Activated naive CD4-positive, alpha-beta T cell treated with Interleukin-2 at 50 U/mL for 16 hours (primary cell): ENCODE results near the gene PON2.

Experiments
- DNase-seq: peaks from one replicate; pipeline ENCODE4 v3.0.0-alpha.2; 2020

PON2 gene

GRCh38 chr7:95441042-95441823 is 6.4 kb upstream of the PON2 start:
- DNase-seq, result no peak

GRCh38 chr7:95440394-95441038 is 5.7 kb upstream of the PON2 start:
- DNase-seq, result no peak

- no peak for DNase-seq
Measured at GRCh38 chr7:95436407-95436806, 1.6 kb upstream of the PON2 start.

- no peak for DNase-seq
Measured at GRCh38 chr7:95435422-95435780, 573 bp upstream of the PON2 start.

- DNase-seq, result no peak
Measured at GRCh38 chr7:95433952-95434556, 774 bp downstream of the PON2 start.

- no peak for DNase-seq
Measured at GRCh38 chr7:95433129-95433528, 1.7 kb downstream of the PON2 start.

GRCh38 chr7:95432606-95433005 is 2.2 kb downstream of the PON2 start:
- DNase-seq, result no peak

GRCh38 chr7:95430864-95431263 is 4.0 kb downstream of the PON2 start:
- no peak for DNase-seq

GRCh38 chr7:95429241-95429990 is 5.4 kb downstream of the PON2 start:
- DNase-seq, result no peak

GRCh38 chr7:95427914-95428516 is 6.8 kb downstream of the PON2 start:
- no peak for DNase-seq

- no peak for DNase-seq
Measured at GRCh38 chr7:95427166-95427565, 7.7 kb downstream of the PON2 start.

GRCh38 chr7:95425694-95426093 is 9.1 kb downstream of the PON2 start:
- DNase-seq, result no peak

- DNase-seq, result no peak
Measured at GRCh38 chr7:95424716-95425115, 10.1 kb downstream of the PON2 start.

- DNase-seq, result no peak
Measured at GRCh38 chr7:95421847-95422444, 12.9 kb downstream of the PON2 start.

- no peak for DNase-seq
Measured at GRCh38 chr7:95421000-95421846, 13.6 kb downstream of the PON2 start.

- no peak for DNase-seq
Measured at GRCh38 chr7:95412075-95412474, 22.8 kb downstream of the PON2 start.

GRCh38 chr7:95411666-95412065 is 23.2 kb downstream of the PON2 start:
- no peak for DNase-seq

- no peak for DNase-seq
Measured at GRCh38 chr7:95411036-95411435, 23.8 kb downstream of the PON2 start.

GRCh38 chr7:95407751-95408150 is 27.1 kb downstream of the PON2 start:
- no peak for DNase-seq

GRCh38 chr7:95405800-95406199 is 29.0 kb downstream of the PON2 start:
- DNase-seq, result no peak

- no peak for DNase-seq
Measured at GRCh38 chr7:95405208-95405607, 29.6 kb downstream of the PON2 start.
